H9 (cell line): Measurements from ENCODE around the gene SYT9. TPM values are rescaled to one million over a fixed set of nuclear protein-coding genes. Genes with fewer than 3 reads are reported as not detected.

Experiments
- DNase-seq: peaks from one replicate; pipeline ENCODE4 v3.0.0-alpha.2; 2017
- H2AFZ ChIP-seq: one replicate; pipeline ENCODE4 v1.6.1; 2013; ENCODE audit warnings: mild to moderate bottlenecking, low read length, control low read depth, moderate library complexity
- H2AK5ac ChIP-seq: 2 replicates; pipeline ENCODE4 v1.6.1; 2013; ENCODE audit warnings: low read length, control low read depth, mixed read lengths; ENCODE audit not compliant: insufficient read length
- H2BK120ac ChIP-seq: one replicate; pipeline ENCODE4 v1.6.1; 2013; ENCODE audit warnings: low read depth, mild to moderate bottlenecking, low read length, control low read depth, inconsistent platforms; ENCODE audit not compliant: poor library complexity, severe bottlenecking
- H2BK12ac ChIP-seq: 2 replicates; pipeline ENCODE4 v1.6.1; 2013; ENCODE audit warnings: low read length, control low read depth, mixed read lengths, low read depth; ENCODE audit not compliant: insufficient read length
- H2BK15ac ChIP-seq: 2 replicates; pipeline ENCODE4 v1.6.1; 2013; ENCODE audit warnings: low read depth, low read length, control low read depth
- H2BK20ac ChIP-seq: one replicate; pipeline ENCODE4 v1.6.1; 2013; ENCODE audit warnings: low read depth, mild to moderate bottlenecking, low read length, control low read depth, inconsistent platforms; ENCODE audit not compliant: poor library complexity, severe bottlenecking
- H2BK5ac ChIP-seq: 2 replicates; pipeline ENCODE4 v1.6.1; 2013; ENCODE audit warnings: low read length, control low read depth, mixed read lengths; ENCODE audit not compliant: insufficient read length
- H3K14ac ChIP-seq: 2 replicates; pipeline ENCODE4 v1.6.1; 2013; ENCODE audit warnings: low read length, control low read depth; ENCODE audit not compliant: insufficient read depth
- H3K18ac ChIP-seq: 2 replicates; pipeline ENCODE4 v1.6.1; 2013; ENCODE audit warnings: low read depth, mild to moderate bottlenecking, mixed read lengths, low read length, control low read depth; ENCODE audit not compliant: insufficient read length
- H3K23ac ChIP-seq: 2 replicates; pipeline ENCODE4 v1.6.1; 2013; ENCODE audit warnings: low read length, control low read depth, mixed read lengths, low read depth; ENCODE audit not compliant: insufficient read length
- H3K23me2 ChIP-seq: 2 replicates; pipeline ENCODE4 v1.6.1; 2013; ENCODE audit warnings: low read depth, mild to moderate bottlenecking, mixed read lengths, low read length, control low read depth; ENCODE audit not compliant: insufficient read length, poor library complexity, severe bottlenecking
- H3K27ac ChIP-seq: 2 replicates; pipeline ENCODE4 v1.5.1; 2013; ENCODE audit warnings: low read length, control low read depth, mixed read lengths, low read depth; ENCODE audit not compliant: insufficient read length
- H3K27me3 ChIP-seq: 2 replicates; pipeline ENCODE4 v1.6.1; 2013; ENCODE audit warnings: low read length, control low read depth, inconsistent platforms; ENCODE audit not compliant: insufficient read depth
- H3K4ac ChIP-seq: 2 replicates; pipeline ENCODE4 v1.6.1; 2013; ENCODE audit warnings: low read depth, mild to moderate bottlenecking, control low read depth, inconsistent platforms, low read length, moderate library complexity
- H3K4me1 ChIP-seq: 2 replicates; pipeline ENCODE4 v1.6.1; 2013; ENCODE audit warnings: low read length, control low read depth, inconsistent platforms; ENCODE audit not compliant: insufficient read depth
- H3K4me2 ChIP-seq: 2 replicates; pipeline ENCODE4 v1.6.1; 2013; ENCODE audit warnings: low read length, control low read depth, mixed read lengths; ENCODE audit not compliant: insufficient read length, insufficient read depth
- H3K56ac ChIP-seq: 2 replicates; pipeline ENCODE4 v1.6.1; 2013; ENCODE audit warnings: low read depth, mild to moderate bottlenecking, mixed read lengths, low read length, control low read depth; ENCODE audit not compliant: insufficient read length
- H3K79me1 ChIP-seq: 2 replicates; pipeline ENCODE4 v1.6.1; 2013; ENCODE audit warnings: low read depth, mild to moderate bottlenecking, moderate library complexity, low read length, control low read depth, inconsistent platforms; ENCODE audit not compliant: insufficient read depth, poor library complexity, severe bottlenecking
- H3K79me2 ChIP-seq: 2 replicates; pipeline ENCODE4 v1.6.1; 2013; ENCODE audit warnings: low read length, control low read depth, inconsistent platforms; ENCODE audit not compliant: insufficient read depth
- H3K9ac ChIP-seq: 2 replicates; pipeline ENCODE4 v1.6.1; 2013; ENCODE audit warnings: low read length, control low read depth, mixed read lengths; ENCODE audit not compliant: insufficient read length; ENCODE audit errors: extremely low read depth
- H3K9me3 ChIP-seq: one replicate; pipeline ENCODE4 v1.6.1; 2013; ENCODE audit warnings: low read depth, low read length, inconsistent platforms; ENCODE audit not compliant: control insufficient read depth
- H3T11ph ChIP-seq: one replicate; pipeline ENCODE4 v1.6.1; 2013; ENCODE audit warnings: mild to moderate bottlenecking, low read length, control low read depth, inconsistent platforms
- H4K20me1 ChIP-seq: one replicate; pipeline ENCODE4 v1.6.1; 2013; ENCODE audit not compliant: control insufficient read depth, insufficient read length, insufficient read depth
- H4K5ac ChIP-seq: 2 replicates; pipeline ENCODE4 v1.6.1; 2013; ENCODE audit warnings: low read depth, mild to moderate bottlenecking, mixed read lengths, low read length, control low read depth; ENCODE audit not compliant: insufficient read length
- H4K8ac ChIP-seq: replicated peaks from 2 replicates; pipeline ENCODE4 v1.6.1; 2013; ENCODE audit warnings: low read length, control low read depth, mixed read lengths, low read depth; ENCODE audit not compliant: insufficient read length
- H4K91ac ChIP-seq: 2 replicates; pipeline ENCODE4 v1.6.1; 2013; ENCODE audit warnings: low read depth, mild to moderate bottlenecking, moderate library complexity, mixed read lengths, low read length, control low read depth; ENCODE audit not compliant: insufficient read length
- H3K27ac Mint-ChIP-seq, 3 experiments: 2 replicates in 2 of 3; 3 replicates in 1 of 3; pipeline ENCODE4 v1.8.0; 2020 to 2021; ENCODE audit warnings: mixed read lengths in 3 of 3, mild to moderate bottlenecking in 1 of 3, moderate library complexity in 1 of 3
- H3K27me3 Mint-ChIP-seq: 2 replicates; pipeline ENCODE4 v1.8.0; 2021; ENCODE audit warnings: low read depth, mild to moderate bottlenecking, moderate library complexity, mixed read lengths
- H3K36me3 Mint-ChIP-seq, 3 experiments: 2 replicates in 2 of 3; 3 replicates in 1 of 3; pipeline ENCODE4 v1.8.0; 2020 to 2021; ENCODE audit warnings: low read depth in 3 of 3, mixed read lengths in 3 of 3; ENCODE audit not compliant: insufficient read depth in 1 of 3
- H3K4me1 Mint-ChIP-seq, 2 experiments: 2 replicates each; pipeline ENCODE4 v1.8.0; 2020; ENCODE audit warnings: mixed read lengths in 2 of 2
- H3K4me3 Mint-ChIP-seq, 2 experiments: 2 replicates in 1 of 2; 3 replicates in 1 of 2; pipeline ENCODE4 v1.8.0; 2020 to 2021; ENCODE audit warnings: mild to moderate bottlenecking in 2 of 2, mixed read lengths in 2 of 2, moderate library complexity in 1 of 2
- H3K9me3 Mint-ChIP-seq, 2 experiments: 2 replicates in 1 of 2; 3 replicates in 1 of 2; pipeline ENCODE4 v1.8.0; 2020; ENCODE audit warnings: mild to moderate bottlenecking in 2 of 2, mixed read lengths in 2 of 2, moderate library complexity in 1 of 2
- CTCF ChIP-seq: fragments of 200-600 bp; sonication (generic); conservative IDR thresholded peaks from 3 replicates; pipeline ENCODE4 v1.8.0; 2021; ENCODE audit warnings: antibody characterized with exemption, mild to moderate bottlenecking
- WGBS: extraction: QIAGEN DNeasy Blood & Tissue Kit; methylation state at CpG from one replicate; pipeline ENCODE4 v1.1.7; 2013; ENCODE audit warnings: missing lambda C conversion rate, low lambda C conversion rate, mixed read lengths; ENCODE audit not compliant: insufficient read length; ENCODE audit errors: extremely low coverage; 5-methylcytosine and 5-hydroxymethylcytosine counted together
- total RNA-seq: library from RNA; stranded (reverse); gene quantifications from 2 replicates; pipeline ENCODE4 v1.2.1, GENCODE V29; 2021

The SYT9 gene
- total RNA-seq, 1 experiment from 2014 or later: 0.63 TPM

- Histone ChIP-seq H2BK5ac (no peak overlapping the region), H2BK12ac (no peak overlapping the region), H4K8ac (no peak overlapping the region), H3K14ac (no peak overlapping the region), H4K20me1 (no peaks in the 10 kb centered on the region), H3K18ac (no peak overlapping the region), H3K79me1 (no peaks in the 10 kb centered on the region), H2AFZ (peak overlapping the region; percentile 78), H3K4me1 (peaks cover 4% of the 10 kb centered on the region; the same call in 1 of the 2 replicates), H3K4ac (no peak overlapping the region), H3K9me3 (no peaks in the 10 kb centered on the region), H3K27me3 (peaks cover 10% of the 10 kb centered on the region; the same call in 1 of the 2 replicates), H3T11ph (no peak overlapping the region), H4K5ac (no peak overlapping the region), H2BK20ac (no peak overlapping the region), H3K9ac (no peak overlapping the region), H2BK120ac (no peak overlapping the region), H3K79me2 (no peaks in the 10 kb centered on the region), H2BK15ac (no peak overlapping the region), H2AK5ac (no peak overlapping the region), H3K23me2 (peaks cover 10% of the 10 kb centered on the region), H3K4me2 (peak overlapping the region; percentile 52), H3K56ac (no peak overlapping the region), H3K27ac (no peak overlapping the region), H3K23ac (no peak overlapping the region), H4K91ac (no peak overlapping the region)
- H3K4me1 Mint-ChIP-seq: peaks cover 13 to 18% of the 10 kb centered on the region in 2 experiments
- no CpG with 5 or more reads among the region's 28 CpGs for WGBS
- no peaks in the 10 kb centered on the region; a peak in 1 of 5 replicates for H3K9me3 Mint-ChIP-seq
- H3K27ac Mint-ChIP-seq: no peak overlapping the region
- DNase-seq: no peak
- TF ChIP-seq CTCF: no peak
- peak overlapping the region; percentile 73 to 91 for H3K4me3 Mint-ChIP-seq
- no peaks in the 10 kb centered on the region; a peak in 1 of 7 replicates for H3K36me3 Mint-ChIP-seq
- H3K27me3 Mint-ChIP-seq: peaks cover 77% of the 10 kb centered on the region
These were observed 243 bp upstream of the SYT9 start for GRCh38 chr11:7251487-7251835.
